K562 (cell line): Measurements from ENCODE around the gene BEST1. TPM values are rescaled to one million over a fixed set of nuclear protein-coding genes. Genes with fewer than 3 reads are reported as not detected.

Source experiments
- ARID3B ChIP-seq: fragments of 250-450 bp; sonication (Bioruptor Pico); IDR thresholded peaks from 2 replicates; pipeline ENCODE4 v1.4.0; 2020; ENCODE audit warnings: borderline replicate concordance
- BRD9 ChIP-seq: fragments of 450-650 bp; IDR thresholded peaks from 2 replicates; pipeline ENCODE4 v1.6.1; 2018; ENCODE audit warnings: low read depth; ENCODE audit not compliant: partially characterized antibody
- FOXK2 ChIP-seq, 2 experiments: fragments of 450-650 bp; IDR thresholded peaks in 1 of 2; conservative IDR thresholded peaks in 1 of 2; 2 replicates each; pipeline ENCODE4 v1.6.1; 2016; ENCODE audit warnings: low read depth in 2 of 2, mild to moderate bottlenecking in 1 of 2
- LEF1 ChIP-seq: fragments of 450-650 bp; IDR thresholded peaks from 2 replicates; pipeline ENCODE4 v1.6.1; 2016; ENCODE audit warnings: mild to moderate bottlenecking
- MEIS2 ChIP-seq: fragments of 450-650 bp; IDR thresholded peaks from 2 replicates; pipeline ENCODE4 v1.6.1; 2014; ENCODE audit warnings: mild to moderate bottlenecking; ENCODE audit not compliant: partially characterized antibody
- MNT ChIP-seq, 2 experiments: fragments of 450-650 bp; conservative IDR thresholded peaks; 2 replicates each; pipeline ENCODE4 v1.6.1; 2017; ENCODE audit warnings: mild to moderate bottlenecking in 2 of 2, moderate library complexity in 2 of 2
- POLR3A ChIP-seq: IDR thresholded peaks from 2 replicates; pipeline ENCODE4 v1.6.1; 2011; ENCODE audit warnings: borderline replicate concordance, mild to moderate bottlenecking, moderate library complexity; ENCODE audit not compliant: insufficient read length, insufficient read depth; ENCODE audit errors: extremely low read depth
- PURB ChIP-seq: sonication (generic); formaldehyde crosslinking; IDR thresholded peaks from 2 replicates; pipeline ENCODE4 v1.9.0; 2021; ENCODE audit warnings: low read depth, mild to moderate bottlenecking, missing genetic modification reagents
- RFX7 ChIP-seq: fragments of 250-450 bp; sonication (Bioruptor Pico); IDR thresholded peaks from 2 replicates; pipeline ENCODE4 v1.5.1; 2021; ENCODE audit warnings: mild to moderate bottlenecking
- ZBTB9 ChIP-seq: fragments of 450-650 bp; formaldehyde crosslinking; IDR thresholded peaks from 2 replicates; pipeline ENCODE4 v1.4.0; 2020; ENCODE audit warnings: mild to moderate bottlenecking, moderate library complexity
- ZFP91 ChIP-seq: sonication (generic); formaldehyde crosslinking; IDR thresholded peaks from 2 replicates; pipeline ENCODE4 v1.8.0; 2022; ENCODE audit warnings: mild to moderate bottlenecking, missing genetic modification reagents
- ZNF124 ChIP-seq: sonication (generic); formaldehyde crosslinking; IDR thresholded peaks from 2 replicates; pipeline ENCODE4 v1.8.1; 2022; ENCODE audit warnings: missing genetic modification reagents
- ZNF609 ChIP-seq: sonication (generic); formaldehyde crosslinking; IDR thresholded peaks from 2 replicates; pipeline ENCODE4 v1.8.1; 2023; ENCODE audit warnings: missing genetic modification reagents, mild to moderate bottlenecking, borderline replicate concordance
- ZNF696 ChIP-seq: fragments of 250-450 bp; sonication (Bioruptor Pico); conservative IDR thresholded peaks from 2 replicates; pipeline ENCODE4 v1.4.0; 2020; ENCODE audit warnings: mild to moderate bottlenecking, moderate library complexity
- ZNF830 ChIP-seq: fragments of 250-450 bp; sonication (Bioruptor Pico); IDR thresholded peaks from 2 replicates; pipeline ENCODE4 v1.5.0; 2021; ENCODE audit warnings: mild to moderate bottlenecking
- polyA plus RNA-seq, 8 experiments: library from polyadenylated mRNA; depleted of rRNA in 4 of 8; stranded (reverse) in 5 of 8; unstranded in 3 of 8; fragments of >200 nt; fragmentation: Nextera tagmentation in 2 of 8; fragmentation: Illumina TruSeq in 1 of 8; extraction: Ambion mirVana in 2 of 8; extraction: Trizol in 1 of 8; gene quantifications; 2 replicates each; pipeline versions ENCODE4 v1.2.1 to v1.2.3, GENCODE V29; 2011 to 2014; ENCODE audit warnings: inconsistent platforms in 1 of 8, missing spikeins in 1 of 8
- total RNA-seq, 7 experiments: library from RNA; depleted of rRNA in 6 of 7; stranded (reverse); fragments of >200 nt in 6 of 7; fragmentation: Illumina TruSeq in 2 of 7; extraction: Trizol in 2 of 7; gene quantifications; 2 replicates each; pipeline versions ENCODE4 v1.2.1 to v1.2.3, GENCODE V29; 2011 to 2021; ENCODE audit warnings: low replicate concordance in 1 of 7

The BEST1 gene
- total and polyA plus RNA-seq, 9 of the 15 experiments (the other 6 are each of a cell fraction or from before 2014, with no cell fraction given) = 0.07 to 1.3 (median 0.40) TPM

- TF ChIP-seq ARID3B (CRISPR knock-in tag) (no peak), ZNF696 (CRISPR knock-in tag) (no peak), FOXK2 (conservative IDR thresholded peaks at IDR 0.05 in 1 of 2, IDR thresholded peaks at IDR 0.05 in 1 of 2; ENCODE audit: low read depth in 2 of 2) (no peak), ZNF830 (CRISPR knock-in tag) (0 out of 2 replicates have a peak, but pooled peaks have one; percentile 44), ZNF124 (CRISPR knock-in tag) (no peak), BRD9 (no peak), ZBTB9 (CRISPR knock-in tag) (no peak), PURB (no peak), LEF1 (no peak), MEIS2 (no peak), ZNF609 (CRISPR knock-in tag) (peak; percentile 81), MNT (conservative IDR thresholded peaks at IDR 0.05) (peak; percentile 14 to 69; a peak in 2 of 4 replicates), ZFP91 (CRISPR knock-in tag) (no peak), POLR3A (no peak), RFX7 (CRISPR knock-in tag) (no peak)
Observed at GRCh38 chr11:61967116-61967923, 17.2 kb downstream of the BEST1 start, which contains the start of gene FTH1 (continued).
